NOMO-1 treated with dmso at 0.1 percent for 144 hours (cell line): ENCODE data around the gene MID2.
"Not testable (repeated sequence)": the region's sequence is repeated elsewhere in the genome, so short reads cannot be mapped to it uniquely, and the experiment has no call there.

Experiments used
- DNase-seq: peaks from one replicate; lab custom pipeline; 2025; ENCODE audit not compliant: unreplicated experiment; lab: John Stamatoyannopoulos, UW

Gene MID2

DNA sequence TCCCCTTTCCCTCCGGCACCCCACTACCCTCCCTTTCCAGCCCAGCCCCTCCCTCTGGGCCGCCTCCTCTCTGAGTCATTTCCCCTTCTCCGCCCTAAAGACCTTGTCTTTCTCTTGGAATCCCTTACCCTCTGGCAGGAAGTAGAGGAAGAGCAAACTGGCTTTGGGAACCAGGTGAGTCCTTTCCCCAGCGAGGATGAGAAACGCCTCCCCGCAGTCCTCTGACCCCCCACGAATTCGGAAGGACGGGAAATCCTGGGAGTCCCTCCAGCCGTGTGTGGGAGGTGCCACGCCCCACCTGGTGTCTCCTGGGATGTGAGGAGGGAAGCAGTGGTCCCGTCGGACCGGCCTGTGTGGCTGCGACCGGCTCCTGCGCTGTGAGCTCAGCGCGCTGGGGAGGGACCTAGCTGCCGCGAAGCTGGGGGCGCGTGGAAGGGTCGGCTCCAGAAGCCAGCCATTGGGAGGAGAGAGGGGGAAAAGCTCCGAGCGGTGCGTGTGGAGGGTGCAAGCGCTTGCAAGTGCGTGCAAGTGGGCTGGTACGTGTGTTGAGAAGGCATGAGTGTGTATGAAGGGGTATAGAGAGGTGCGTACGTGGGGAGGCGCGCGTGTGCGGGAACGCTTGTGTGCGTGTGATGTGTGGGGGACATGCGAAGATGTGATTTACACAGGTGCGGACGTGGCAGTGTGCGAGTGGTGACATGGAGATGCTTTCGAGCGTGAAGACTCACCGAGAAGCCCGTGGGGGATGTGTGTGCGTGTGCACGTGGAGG lies 110.2 kb downstream of the MID2 start:
- DNase-seq = no peak

DNA sequence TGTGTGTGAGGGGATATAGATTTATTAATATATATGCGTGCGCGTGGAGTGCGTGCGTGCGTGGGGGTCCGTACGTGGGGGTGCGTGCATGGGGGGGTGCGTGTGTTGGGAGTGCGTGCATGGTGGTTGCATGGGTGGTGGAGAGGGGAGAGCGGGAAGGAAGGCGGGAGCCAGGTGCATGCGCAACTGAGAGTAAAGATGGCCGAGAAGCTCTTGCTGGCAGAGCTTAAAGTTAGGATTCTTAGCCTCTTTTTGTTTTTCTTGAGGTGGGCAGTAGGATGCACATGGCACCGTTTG lies 110.7 kb downstream of the MID2 start:
- DNase-seq = no peak

DNA sequence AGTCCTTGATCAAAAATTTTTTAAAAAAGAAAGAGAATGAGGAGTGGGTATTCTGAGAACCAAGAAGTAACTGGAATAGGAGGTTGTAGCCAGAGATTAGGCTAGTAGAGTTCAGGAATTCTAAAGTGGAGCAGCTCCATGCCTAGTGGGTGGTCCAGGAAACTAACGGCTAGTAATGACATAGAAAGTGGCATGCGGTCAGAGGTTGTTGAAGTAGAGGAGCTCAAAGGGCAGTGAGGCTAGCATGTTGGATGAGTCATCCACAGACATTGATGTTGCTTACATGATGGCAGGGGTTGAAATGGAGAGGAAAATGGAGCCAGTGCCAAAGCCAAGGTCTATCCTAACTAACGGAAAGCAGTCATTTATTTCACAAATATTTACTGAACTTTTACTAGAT lies 114.4 kb downstream of the MID2 start:
- DNase-seq = no peak

- DNase-seq = not testable (repeated sequence)
These were observed 129.7 kb downstream of the MID2 start for GRCh38 chrX:107955337-107955736.

GRCh38 chrX:107968623-107969022 lies 143.0 kb downstream of the MID2 start:
- no peak for DNase-seq

GRCh38 chrX:107970073-107970472 lies 144.4 kb downstream of the MID2 start:
- DNase-seq = no peak

DNA sequence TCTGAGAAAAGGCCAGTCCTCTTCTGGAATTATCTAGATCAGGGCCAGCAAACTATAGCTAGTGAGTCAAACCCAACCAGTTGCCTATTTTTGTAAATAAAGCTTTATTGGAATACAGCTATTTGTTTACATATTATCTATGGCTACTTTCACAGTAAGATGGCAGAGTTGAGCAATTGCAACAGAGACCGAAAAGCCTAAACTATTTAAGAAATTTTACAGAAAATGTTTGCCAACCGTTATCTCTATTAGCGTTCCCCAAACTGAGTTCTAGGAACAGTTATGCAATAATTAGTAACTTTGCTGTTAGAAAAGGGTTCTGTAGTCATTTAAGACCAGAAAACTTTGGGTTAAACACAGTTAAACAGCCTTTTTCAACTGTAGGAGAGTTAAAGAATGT lies 146.0 kb downstream of the MID2 start:
- no peak for DNase-seq
